HCT116 (cell line): ENCODE measurements around the gene SCN3B. TPM values are rescaled to one million over a fixed set of nuclear protein-coding genes. Genes with fewer than 3 reads are reported as not detected.

Source experiments
- ATAC-seq: fragments of 200-7000 bp; cut with Tn5 transposase; 2 replicates; pipeline ENCODE4 v1.9.1; 2020; ENCODE audit warnings: mild to moderate bottlenecking, moderate library complexity
- BruUV-seq: library from RNA; stranded (reverse); fragments of 400-500 nt; replicated peaks from 2 replicates; lab custom pipeline; 2021; lab: Mats Ljungman, UMichigan
- CTCF ChIA-PET: fragments of 300-600 bp; sonication (Branson Sonifier 250); formaldehyde crosslinking; loops from one replicate; lab custom pipeline; 2021; ENCODE audit warnings: antibody characterized with exemption; lab: Charles Lee
- POLR2A ChIA-PET: fragments of 300-600, 350-600 bp; sonication (Branson Sonifier 250); formaldehyde crosslinking; loops from one replicate; lab custom pipeline; 2021; ENCODE audit warnings: antibody characterized with exemption; lab: Charles Lee
- RAD21 ChIA-PET, 2 experiments: fragments of 300-600 bp; sonication (Branson Sonifier 250); formaldehyde crosslinking; loops; one replicate each; lab custom pipeline; 2023; ENCODE audit warnings: low total read pairs in 2 of 2; ENCODE audit not compliant: uncharacterized antibody in 2 of 2, unreplicated experiment in 2 of 2, low non-redundant PET in 1 of 2; lab: Charles Lee
- DNase-seq: peaks from one replicate; pipeline ENCODE4 v3.0.0-alpha.2; 2010; ENCODE audit warnings: low read depth, low spot score
- H2AFZ ChIP-seq: fragments of 200-600 bp; shearing (Covaris generic), sonication (generic); 2 replicates; pipeline ENCODE4 v1.6.1; 2017; ENCODE audit warnings: low read depth, mixed run types, mixed read lengths, antibody characterized with exemption, low read length; ENCODE audit not compliant: poor library complexity, severe bottlenecking
- H3K27ac ChIP-seq: 2 replicates; pipeline ENCODE4 v1.5.1; 2012; ENCODE audit warnings: low read depth, low read length
- H3K27me3 ChIP-seq: fragments of 200-600 bp; sonication (generic); 2 replicates; pipeline ENCODE4 v1.6.1; 2016; ENCODE audit warnings: mixed run types, low read length, mixed read lengths; ENCODE audit not compliant: insufficient read depth
- H3K36me3 ChIP-seq, 2 experiments: fragments of 200-500 bp in 1 of 2; fragments of 200-600 bp in 1 of 2; sonication (Bioruptor generic) in 1 of 2; sonication (generic) in 1 of 2; 2 replicates each; pipeline versions ENCODE4 v1.5.1 to v1.6.1; 2014 to 2016; ENCODE audit warnings: low read length in 2 of 2, inconsistent platforms in 1 of 2, mixed read lengths in 1 of 2, mixed run types in 1 of 2; ENCODE audit not compliant: insufficient read depth in 2 of 2, control insufficient read depth in 1 of 2
- H3K4me1 ChIP-seq, 2 experiments: fragments of 200-600 bp in 1 of 2; sonication (generic) in 1 of 2; 2 replicates each; pipeline versions ENCODE4 v1.5.1 to v1.6.1; 2012 to 2017; ENCODE audit warnings: low read length in 2 of 2, inconsistent platforms in 1 of 2, mild to moderate bottlenecking in 1 of 2, mixed read lengths in 1 of 2, mixed run types in 1 of 2, moderate library complexity in 1 of 2; ENCODE audit not compliant: insufficient read depth in 2 of 2, control insufficient read depth in 1 of 2
- H3K4me2 ChIP-seq: fragments of 200-600 bp; sonication (generic); 2 replicates; pipeline ENCODE4 v1.6.1; 2017; ENCODE audit warnings: mixed run types, low read length, mixed read lengths
- H3K4me3 ChIP-seq, 2 experiments: fragments of 200-600 bp in 1 of 2; sonication (generic) in 1 of 2; replicated peaks in 1 of 2; 2 replicates each; pipeline ENCODE4 v1.5.1; 2011 to 2016; ENCODE audit warnings: low read length in 2 of 2, control low read depth in 1 of 2, low read depth in 1 of 2, mild to moderate bottlenecking in 1 of 2, mixed read lengths in 1 of 2, mixed run types in 1 of 2
- H3K79me2 ChIP-seq: fragments of 200-600 bp; sonication (generic); 2 replicates; pipeline ENCODE4 v1.6.1; 2017; ENCODE audit warnings: mild to moderate bottlenecking, mixed run types, low read length, moderate library complexity, mixed read lengths; ENCODE audit not compliant: insufficient read depth
- H3K9ac ChIP-seq: fragments of 200-600 bp; sonication (generic); 2 replicates; pipeline ENCODE4 v1.6.1; 2016; ENCODE audit warnings: low read length, mixed read lengths
- H3K9me2 ChIP-seq: fragments of 200-600 bp; sonication (generic), shearing (Covaris generic); 2 replicates; pipeline ENCODE4 v1.6.1; 2017; ENCODE audit warnings: mixed run types, mild to moderate bottlenecking, moderate library complexity; ENCODE audit not compliant: insufficient read depth
- H3K9me3 ChIP-seq, 2 experiments: fragments of 200-500 bp in 1 of 2; fragments of 200-600 bp in 1 of 2; sonication (Bioruptor generic) in 1 of 2; sonication (generic) in 1 of 2; 2 replicates each; pipeline ENCODE4 v1.6.1; 2014 to 2017; ENCODE audit warnings: low read length in 2 of 2, mixed read lengths in 2 of 2, inconsistent platforms in 1 of 2, low read depth in 1 of 2, mild to moderate bottlenecking in 1 of 2, mixed run types in 1 of 2, moderate library complexity in 1 of 2; ENCODE audit not compliant: control insufficient read depth in 1 of 2, insufficient read depth in 1 of 2
- H4K20me1 ChIP-seq: fragments of 200-600 bp; sonication (generic), shearing (Covaris generic); 2 replicates; pipeline ENCODE4 v1.6.1; 2017; ENCODE audit warnings: mixed run types, mild to moderate bottlenecking, moderate library complexity; ENCODE audit not compliant: insufficient read depth
- CBX3 ChIP-seq: IDR thresholded peaks from 2 replicates; pipeline ENCODE4 v1.6.1; 2012; ENCODE audit warnings: low read depth
- CEBPB ChIP-seq: IDR thresholded peaks from 2 replicates; pipeline ENCODE4 v1.6.1; 2012; ENCODE audit warnings: low read depth
- EGR1 ChIP-seq: IDR thresholded peaks from 2 replicates; pipeline ENCODE4 v1.6.1; 2012; ENCODE audit warnings: low read depth
- EZH2 ChIP-seq: fragments of 200-600 bp; sonication (generic); IDR thresholded peaks from 2 replicates; pipeline ENCODE4 v1.6.1; 2017; ENCODE audit warnings: antibody characterized with exemption, mixed run types
- FOSL1 ChIP-seq: IDR thresholded peaks from 2 replicates; pipeline ENCODE4 v1.6.1; 2012; ENCODE audit warnings: low read depth
- JUND ChIP-seq: IDR thresholded peaks from 2 replicates; pipeline ENCODE4 v1.6.1; 2012
- POLR2A ChIP-seq: IDR thresholded peaks from 2 replicates; pipeline ENCODE4 v1.7.0; 2011; ENCODE audit warnings: borderline replicate concordance; ENCODE audit not compliant: insufficient read depth, insufficient read length; ENCODE audit errors: extremely low read depth
- POLR2AphosphoS5 ChIP-seq: IDR thresholded peaks from 2 replicates; pipeline ENCODE4 v1.6.1; 2011; ENCODE audit warnings: mild to moderate bottlenecking, low read depth, low read length, moderate library complexity
- RAD21 ChIP-seq: IDR thresholded peaks from 2 replicates; pipeline ENCODE4 v1.6.1; 2012; ENCODE audit warnings: low read depth, mild to moderate bottlenecking
- SIN3A ChIP-seq: IDR thresholded peaks from 2 replicates; pipeline ENCODE4 v1.6.1; 2012; ENCODE audit warnings: low read depth
- SP1 ChIP-seq: IDR thresholded peaks from 2 replicates; pipeline ENCODE4 v1.6.1; 2012; ENCODE audit warnings: low read depth
- SRF ChIP-seq: IDR thresholded peaks from 2 replicates; pipeline ENCODE4 v1.6.1; 2012; ENCODE audit warnings: low read depth
- YY1 ChIP-seq: IDR thresholded peaks from 2 replicates; pipeline ENCODE4 v1.6.1; 2011; ENCODE audit warnings: low read length, low read depth, moderate library complexity, mild to moderate bottlenecking; ENCODE audit not compliant: insufficient replicate concordance; ENCODE audit errors: extremely low read depth
- ZFX ChIP-seq: fragments of 450-650 bp; IDR thresholded peaks from 2 replicates; pipeline ENCODE4 v1.6.1; 2017
- ZNF274 ChIP-seq: fragments of 200-500 bp; sonication (Bioruptor generic); IDR thresholded peaks from 2 replicates; pipeline ENCODE4 v1.6.1; 2014; ENCODE audit warnings: mild to moderate bottlenecking, low read depth, low read length, inconsistent platforms
- intact Hi-C: fragments of 100-400 bp; cut with micrococcal nuclease; formaldehyde crosslinking; loops from 2 replicates; pipeline ENCODE4 v1.10.0; 2022
- total RNA-seq: library from RNA; stranded (reverse); gene quantifications from one replicate; pipeline ENCODE4 v1.2.1, GENCODE V29; 2021; ENCODE audit not compliant: unreplicated experiment
- TF ChIP-seq, protein P1 (sequence below): IDR thresholded peaks from 2 replicates; pipeline ENCODE4 v1.6.1; 2012; ENCODE audit warnings: low read depth
- TF ChIP-seq, protein P2 (sequence below): IDR thresholded peaks from 2 replicates; pipeline ENCODE4 v1.6.1; 2011; ENCODE audit warnings: mild to moderate bottlenecking, low read length, moderate library complexity; ENCODE audit not compliant: insufficient replicate concordance; ENCODE audit errors: extremely low read depth
- TF ChIP-seq, protein P3 (sequence below): IDR thresholded peaks from 2 replicates; pipeline ENCODE4 v1.6.1; 2012
- TF ChIP-seq, protein P4 (sequence below): IDR thresholded peaks from 2 replicates; pipeline ENCODE4 v1.6.1; 2012
- TF ChIP-seq, protein P5 (sequence below), 3 experiments: fragments of 200-600 bp in 1 of 3; sonication (generic) in 1 of 3; IDR thresholded peaks in 2 of 3; conservative IDR thresholded peaks in 1 of 3; 2 replicates each; pipeline ENCODE4 v1.5.1; 2012 to 2017; ENCODE audit warnings: low read depth in 2 of 3, low read length in 2 of 3, antibody characterized with exemption in 1 of 3, borderline replicate concordance in 1 of 3, control low read depth in 1 of 3, mild to moderate bottlenecking in 1 of 3, mixed read lengths in 1 of 3, mixed run types in 1 of 3, moderate library complexity in 1 of 3; ENCODE audit not compliant: insufficient read depth in 1 of 3

SCN3B gene
- total RNA-seq, 1 experiment from 2014 or later = 0.05 TPM

DNA sequence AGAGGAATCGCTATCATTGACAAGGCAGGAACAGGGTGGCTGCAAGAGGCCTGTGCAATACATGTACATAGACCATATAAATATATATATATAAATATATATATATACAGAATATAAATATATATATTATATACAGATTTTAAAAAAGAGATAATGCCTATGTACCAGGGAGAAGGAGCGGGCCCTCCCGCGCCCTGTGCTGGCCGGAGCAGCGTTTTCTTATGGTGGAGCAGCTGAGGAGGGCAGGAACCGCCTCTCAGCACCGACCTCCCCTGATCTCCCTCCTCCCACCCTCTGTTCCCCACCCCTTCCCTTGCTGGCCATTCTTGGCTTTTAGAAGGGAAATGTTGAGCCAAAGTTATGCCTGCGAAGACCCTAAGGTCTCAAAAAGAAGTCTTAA, 31.8 kb downstream of the SCN3B start:
- Histone ChIP-seq H3K9me2 (no peaks in the 10 kb centered on the region), H3K36me3 (no peaks in the 10 kb centered on the region), H3K9me3 (no peaks in the 10 kb centered on the region), H3K4me2 (no peak overlapping the region), H4K20me1 (no peaks in the 10 kb centered on the region), H3K27ac (no peak overlapping the region), H3K27me3 (no peaks in the 10 kb centered on the region), H2AFZ (no peak overlapping the region), H3K9ac (no peak overlapping the region), H3K4me3 (no peak overlapping the region), H3K4me1 (no peaks in the 10 kb centered on the region), H3K79me2 (no peaks in the 10 kb centered on the region)
- POLR2A ChIA-PET = no interaction called here
- CTCF ChIA-PET = no interaction called here
- RAD21 ChIA-PET = no interaction called here
- TF ChIP-seq ZFX (no peak), YY1 (no peak), POLR2AphosphoS5 (no peak), EZH2 (no peak), SIN3A (no peak), SP1 (no peak), ZNF274 (no peak), SRF (no peak), POLR2A (no peak), EGR1 (no peak), CEBPB (no peak), RAD21 (no peak), CBX3 (no peak), FOSL1 (no peak), JUND (no peak)
- TF ChIP-seq, protein P1, sequence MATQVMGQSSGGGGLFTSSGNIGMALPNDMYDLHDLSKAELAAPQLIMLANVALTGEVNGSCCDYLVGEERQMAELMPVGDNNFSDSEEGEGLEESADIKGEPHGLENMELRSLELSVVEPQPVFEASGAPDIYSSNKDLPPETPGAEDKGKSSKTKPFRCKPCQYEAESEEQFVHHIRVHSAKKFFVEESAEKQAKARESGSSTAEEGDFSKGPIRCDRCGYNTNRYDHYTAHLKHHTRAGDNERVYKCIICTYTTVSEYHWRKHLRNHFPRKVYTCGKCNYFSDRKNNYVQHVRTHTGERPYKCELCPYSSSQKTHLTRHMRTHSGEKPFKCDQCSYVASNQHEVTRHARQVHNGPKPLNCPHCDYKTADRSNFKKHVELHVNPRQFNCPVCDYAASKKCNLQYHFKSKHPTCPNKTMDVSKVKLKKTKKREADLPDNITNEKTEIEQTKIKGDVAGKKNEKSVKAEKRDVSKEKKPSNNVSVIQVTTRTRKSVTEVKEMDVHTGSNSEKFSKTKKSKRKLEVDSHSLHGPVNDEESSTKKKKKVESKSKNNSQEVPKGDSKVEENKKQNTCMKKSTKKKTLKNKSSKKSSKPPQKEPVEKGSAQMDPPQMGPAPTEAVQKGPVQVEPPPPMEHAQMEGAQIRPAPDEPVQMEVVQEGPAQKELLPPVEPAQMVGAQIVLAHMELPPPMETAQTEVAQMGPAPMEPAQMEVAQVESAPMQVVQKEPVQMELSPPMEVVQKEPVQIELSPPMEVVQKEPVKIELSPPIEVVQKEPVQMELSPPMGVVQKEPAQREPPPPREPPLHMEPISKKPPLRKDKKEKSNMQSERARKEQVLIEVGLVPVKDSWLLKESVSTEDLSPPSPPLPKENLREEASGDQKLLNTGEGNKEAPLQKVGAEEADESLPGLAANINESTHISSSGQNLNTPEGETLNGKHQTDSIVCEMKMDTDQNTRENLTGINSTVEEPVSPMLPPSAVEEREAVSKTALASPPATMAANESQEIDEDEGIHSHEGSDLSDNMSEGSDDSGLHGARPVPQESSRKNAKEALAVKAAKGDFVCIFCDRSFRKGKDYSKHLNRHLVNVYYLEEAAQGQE = no peak
- TF ChIP-seq, protein P2, sequence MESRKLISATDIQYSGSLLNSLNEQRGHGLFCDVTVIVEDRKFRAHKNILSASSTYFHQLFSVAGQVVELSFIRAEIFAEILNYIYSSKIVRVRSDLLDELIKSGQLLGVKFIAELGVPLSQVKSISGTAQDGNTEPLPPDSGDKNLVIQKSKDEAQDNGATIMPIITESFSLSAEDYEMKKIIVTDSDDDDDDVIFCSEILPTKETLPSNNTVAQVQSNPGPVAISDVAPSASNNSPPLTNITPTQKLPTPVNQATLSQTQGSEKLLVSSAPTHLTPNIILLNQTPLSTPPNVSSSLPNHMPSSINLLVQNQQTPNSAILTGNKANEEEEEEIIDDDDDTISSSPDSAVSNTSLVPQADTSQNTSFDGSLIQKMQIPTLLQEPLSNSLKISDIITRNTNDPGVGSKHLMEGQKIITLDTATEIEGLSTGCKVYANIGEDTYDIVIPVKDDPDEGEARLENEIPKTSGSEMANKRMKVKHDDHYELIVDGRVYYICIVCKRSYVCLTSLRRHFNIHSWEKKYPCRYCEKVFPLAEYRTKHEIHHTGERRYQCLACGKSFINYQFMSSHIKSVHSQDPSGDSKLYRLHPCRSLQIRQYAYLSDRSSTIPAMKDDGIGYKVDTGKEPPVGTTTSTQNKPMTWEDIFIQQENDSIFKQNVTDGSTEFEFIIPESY = no peak
- TF ChIP-seq, protein P3, sequence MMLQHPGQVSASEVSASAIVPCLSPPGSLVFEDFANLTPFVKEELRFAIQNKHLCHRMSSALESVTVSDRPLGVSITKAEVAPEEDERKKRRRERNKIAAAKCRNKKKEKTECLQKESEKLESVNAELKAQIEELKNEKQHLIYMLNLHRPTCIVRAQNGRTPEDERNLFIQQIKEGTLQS = no peak
- TF ChIP-seq, protein P4, sequence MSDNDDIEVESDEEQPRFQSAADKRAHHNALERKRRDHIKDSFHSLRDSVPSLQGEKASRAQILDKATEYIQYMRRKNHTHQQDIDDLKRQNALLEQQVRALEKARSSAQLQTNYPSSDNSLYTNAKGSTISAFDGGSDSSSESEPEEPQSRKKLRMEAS = no peak
- TF ChIP-seq, protein P5, sequence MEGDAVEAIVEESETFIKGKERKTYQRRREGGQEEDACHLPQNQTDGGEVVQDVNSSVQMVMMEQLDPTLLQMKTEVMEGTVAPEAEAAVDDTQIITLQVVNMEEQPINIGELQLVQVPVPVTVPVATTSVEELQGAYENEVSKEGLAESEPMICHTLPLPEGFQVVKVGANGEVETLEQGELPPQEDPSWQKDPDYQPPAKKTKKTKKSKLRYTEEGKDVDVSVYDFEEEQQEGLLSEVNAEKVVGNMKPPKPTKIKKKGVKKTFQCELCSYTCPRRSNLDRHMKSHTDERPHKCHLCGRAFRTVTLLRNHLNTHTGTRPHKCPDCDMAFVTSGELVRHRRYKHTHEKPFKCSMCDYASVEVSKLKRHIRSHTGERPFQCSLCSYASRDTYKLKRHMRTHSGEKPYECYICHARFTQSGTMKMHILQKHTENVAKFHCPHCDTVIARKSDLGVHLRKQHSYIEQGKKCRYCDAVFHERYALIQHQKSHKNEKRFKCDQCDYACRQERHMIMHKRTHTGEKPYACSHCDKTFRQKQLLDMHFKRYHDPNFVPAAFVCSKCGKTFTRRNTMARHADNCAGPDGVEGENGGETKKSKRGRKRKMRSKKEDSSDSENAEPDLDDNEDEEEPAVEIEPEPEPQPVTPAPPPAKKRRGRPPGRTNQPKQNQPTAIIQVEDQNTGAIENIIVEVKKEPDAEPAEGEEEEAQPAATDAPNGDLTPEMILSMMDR (IDR thresholded peaks at IDR 0.05 in 2 of 3, conservative IDR thresholded peaks at IDR 0.05 in 1 of 3; ENCODE audit: borderline replicate concordance in 1 of 3, insufficient read depth in 1 of 3, low read depth in 2 of 3, low read length in 2 of 3) = no peak
- DNase-seq = no peak
- ATAC-seq = no peak
- no TSS peak for BruUV-seq
- intact Hi-C loops = no loop called here
